Measurements from ENCODE around the gene DNAI1. TPM values are rescaled to one million over a fixed set of nuclear protein-coding genes. Genes with fewer than 3 reads are reported as not detected.

DNAI1 gene
- polyA plus RNA-seq, 1 of the 3 experiments (the other 2 are of a cell fraction) = 0.46 TPM

- no peaks in the 10 kb centered on the region for H4K20me1 ChIP-seq (ENCODE audit: insufficient read depth)
- WGBS (ENCODE audit: low lambda C conversion rate) = no CpG with 5 or more reads among the region's 2 CpGs
- H3K4me2 ChIP-seq = no peak overlapping the region
- H3K27ac ChIP-seq (ENCODE audit: low read depth in 2 of 2, low read length in 1 of 2) = no peak overlapping the region
- no peaks in the 10 kb centered on the region for H3K9me3 ChIP-seq
- H3K9me2 ChIP-seq = no peaks in the 10 kb centered on the region
- no peaks in the 10 kb centered on the region; the same call in 1 of the 2 replicates for H3K27me3 ChIP-seq (ENCODE audit: insufficient read depth)
- no peak for DNase-seq
- H2AFZ ChIP-seq (ENCODE audit: low read depth) = no peak overlapping the region
- CTCF ChIA-PET = interaction anchor here (0.7 to 7.0 kb wide), 11 partner anchors 13 to 121 kb away, joined by 3 to 53 read pairs (median 3); no protein-coding TSS in a partner anchor
- H3K4me1 ChIP-seq (ENCODE audit: control insufficient read depth in 1 of 2, insufficient read depth in 2 of 2, low read depth in 1 of 2, low read length in 1 of 2) = peaks cover 0 to 16% of the 10 kb centered on the region in 2 experiments; a peak in 1 of 4 replicates
- no peaks in the 10 kb centered on the region for H3K79me2 ChIP-seq (ENCODE audit: insufficient read depth)
- TF ChIP-seq USF2 (IDR thresholded peaks at IDR 0.05; ENCODE audit: borderline replicate concordance, low read depth, low read length) (no peak), FOXJ3 (CRISPR knock-in tag; IDR thresholded peaks at IDR 0.05) (no peak), RAD21 (IDR thresholded peaks at IDR 0.05; ENCODE audit: low read length) (no peak), IRF3 (IDR thresholded peaks at IDR 0.05; ENCODE audit: low read depth, low read length) (no peak), USF1 (IDR thresholded peaks at IDR 0.05; ENCODE audit: borderline replicate concordance, low read depth) (no peak), GABPA (IDR thresholded peaks at IDR 0.05; ENCODE audit: low read depth) (no peak), GATA2 (CRISPR knock-in tag; IDR thresholded peaks at IDR 0.05) (no peak), EZH2phosphoT487 (IDR thresholded peaks at IDR 0.05; ENCODE audit: borderline replicate concordance, low read depth) (no peak), SMC3 (IDR thresholded peaks at IDR 0.05; ENCODE audit: low read depth, low read length) (no peak), MXI1 (IDR thresholded peaks at IDR 0.05; ENCODE audit: low read depth, low read length) (no peak)
- H3K9ac ChIP-seq = no peak overlapping the region
- POLR2A ChIA-PET = no interaction called here
- H3K4me3 ChIP-seq (ENCODE audit: low read depth in 2 of 2, low read length in 1 of 2) = no peak overlapping the region
- no peaks in the 10 kb centered on the region for H3F3A ChIP-seq (replicated peaks; ENCODE audit: insufficient read depth)
- H3K36me3 ChIP-seq (replicated peaks in 1 of 2; ENCODE audit: control insufficient read depth in 1 of 2, insufficient read depth in 2 of 2, low read length in 1 of 2) = no peaks in the 10 kb centered on the region
These were observed 55.1 kb downstream of the DNAI1 start for GRCh38 chr9:34513567-34514214.

GRCh38 chr9:34514401-34514800 lies 55.8 kb downstream of the DNAI1 start:
- no peaks in the 10 kb centered on the region; the same call in 1 of the 2 replicates for H3K27me3 ChIP-seq (ENCODE audit: insufficient read depth)
- no peaks in the 10 kb centered on the region for H3K9me3 ChIP-seq
- no peaks in the 10 kb centered on the region for H4K20me1 ChIP-seq (ENCODE audit: insufficient read depth)
- no peak overlapping the region for H3K9ac ChIP-seq
- H3K9me2 ChIP-seq = no peaks in the 10 kb centered on the region
- no peaks in the 10 kb centered on the region for H3K36me3 ChIP-seq (replicated peaks in 1 of 2; ENCODE audit: control insufficient read depth in 1 of 2, insufficient read depth in 2 of 2, low read length in 1 of 2)
- H3K4me1 ChIP-seq (ENCODE audit: control insufficient read depth in 1 of 2, insufficient read depth in 2 of 2, low read depth in 1 of 2, low read length in 1 of 2) = peaks cover 0 to 16% of the 10 kb centered on the region in 2 experiments; a peak in 1 of 4 replicates
- no peak for DNase-seq
- ChIA-PET CTCF (interaction anchor here (0.7 to 7.0 kb wide), 10 partner anchors 13 to 121 kb away, joined by 3 to 53 read pairs (median 8); no protein-coding TSS in a partner anchor), POLR2A (interaction anchor here (0.5 kb wide), 1 partner anchor 29 kb away, joined by 4 read pairs; no protein-coding TSS in a partner anchor)
- H3K4me3 ChIP-seq (ENCODE audit: low read depth in 2 of 2, low read length in 1 of 2) = no peak overlapping the region
- H3K79me2 ChIP-seq (ENCODE audit: insufficient read depth) = no peaks in the 10 kb centered on the region
- H3F3A ChIP-seq (replicated peaks; ENCODE audit: insufficient read depth) = no peaks in the 10 kb centered on the region
- no peak overlapping the region for H3K4me2 ChIP-seq
- 74% methylated on average over 8 of the region's 8 CpGs for WGBS (ENCODE audit: low lambda C conversion rate)
- no peak overlapping the region for H3K27ac ChIP-seq (ENCODE audit: low read depth in 2 of 2, low read length in 1 of 2)
- no peak overlapping the region for H2AFZ ChIP-seq (ENCODE audit: low read depth)
- TF ChIP-seq SMC3 (IDR thresholded peaks at IDR 0.05; ENCODE audit: low read depth, low read length) (no peak), REST (IDR thresholded peaks at IDR 0.05; ENCODE audit: low read depth, low read length) (no peak), MAX (IDR thresholded peaks at IDR 0.05; ENCODE audit: low read depth) (no peak), FOXJ3 (CRISPR knock-in tag; IDR thresholded peaks at IDR 0.05) (no peak), USF1 (IDR thresholded peaks at IDR 0.05; ENCODE audit: borderline replicate concordance, low read depth) (no peak), RCOR1 (IDR thresholded peaks at IDR 0.05; ENCODE audit: low read length) (no peak), SIN3A (IDR thresholded peaks at IDR 0.05; ENCODE audit: borderline replicate concordance, low read depth, low read length) (no peak), ELF1 (IDR thresholded peaks at IDR 0.05) (no peak), CTCF (IDR thresholded peaks at IDR 0.05) (no peak)
